ENCODE measurements around the gene CDHR5. TPM values are rescaled to one million over a fixed set of nuclear protein-coding genes. Genes with fewer than 3 reads are reported as not detected.

Gene CDHR5
- total RNA-seq, 2 donors from 2014 or later: 0.13 to 0.27 TPM

DNA sequence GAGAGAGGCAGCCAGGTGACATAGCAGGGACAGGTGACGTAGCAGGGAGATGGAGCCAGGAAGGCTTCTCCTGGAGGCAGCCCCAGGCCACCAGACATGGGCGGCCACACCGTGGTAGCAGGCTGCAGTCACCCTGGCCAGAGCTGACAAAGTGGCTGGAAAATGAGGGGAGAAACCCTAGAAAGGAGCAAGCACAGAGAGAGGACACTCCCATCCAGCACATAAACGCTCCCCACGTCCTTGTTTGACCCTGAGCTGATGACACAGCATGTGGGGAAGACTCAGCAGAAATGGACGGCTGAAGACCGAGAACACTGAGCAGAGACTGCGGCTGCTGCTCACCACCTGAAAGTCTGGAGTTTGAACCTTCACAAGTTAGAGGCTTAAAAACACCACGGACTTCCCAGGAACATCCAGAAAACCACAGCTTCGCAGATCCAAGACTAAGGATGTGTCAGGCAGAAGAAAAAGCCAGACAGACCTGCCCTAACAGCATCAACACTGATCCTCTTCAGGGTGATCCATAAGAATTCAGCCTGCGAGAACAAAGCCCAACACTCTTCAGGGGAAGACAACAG is 41.0 kb upstream of the CDHR5 start:
- Mint-ChIP-seq H3K4me3 (no peak overlapping the region), H3K36me3 (ENCODE audit: low read depth) (peaks cover 33% of the 10 kb centered on the region), H3K9me3 (no peaks in the 10 kb centered on the region), H3K27ac (peak overlapping the region; percentile 64), H3K27me3 (ENCODE audit: insufficient read depth) (no peaks in the 10 kb centered on the region), H3K4me1 (no peaks in the 10 kb centered on the region)
- WGBS, 2 experiments (ENCODE audit: insufficient coverage in 1 of 2, insufficient read length in 1 of 2): 93% methylated on average over 8 to 11 of the region's 11 CpGs
- TF ChIP-seq, protein P1, sequence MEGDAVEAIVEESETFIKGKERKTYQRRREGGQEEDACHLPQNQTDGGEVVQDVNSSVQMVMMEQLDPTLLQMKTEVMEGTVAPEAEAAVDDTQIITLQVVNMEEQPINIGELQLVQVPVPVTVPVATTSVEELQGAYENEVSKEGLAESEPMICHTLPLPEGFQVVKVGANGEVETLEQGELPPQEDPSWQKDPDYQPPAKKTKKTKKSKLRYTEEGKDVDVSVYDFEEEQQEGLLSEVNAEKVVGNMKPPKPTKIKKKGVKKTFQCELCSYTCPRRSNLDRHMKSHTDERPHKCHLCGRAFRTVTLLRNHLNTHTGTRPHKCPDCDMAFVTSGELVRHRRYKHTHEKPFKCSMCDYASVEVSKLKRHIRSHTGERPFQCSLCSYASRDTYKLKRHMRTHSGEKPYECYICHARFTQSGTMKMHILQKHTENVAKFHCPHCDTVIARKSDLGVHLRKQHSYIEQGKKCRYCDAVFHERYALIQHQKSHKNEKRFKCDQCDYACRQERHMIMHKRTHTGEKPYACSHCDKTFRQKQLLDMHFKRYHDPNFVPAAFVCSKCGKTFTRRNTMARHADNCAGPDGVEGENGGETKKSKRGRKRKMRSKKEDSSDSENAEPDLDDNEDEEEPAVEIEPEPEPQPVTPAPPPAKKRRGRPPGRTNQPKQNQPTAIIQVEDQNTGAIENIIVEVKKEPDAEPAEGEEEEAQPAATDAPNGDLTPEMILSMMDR (conservative IDR thresholded peaks at IDR 0.05): no peak
- H3K27me3 ChIP-seq (ENCODE audit: control insufficient read depth, insufficient read depth, low read length, poor library complexity, severe bottlenecking): no peaks in the 10 kb centered on the region
- H3K27ac ChIP-seq (ENCODE audit: low read depth, low read length): no peak overlapping the region
- H3K36me3 ChIP-seq (ENCODE audit: control insufficient read depth, insufficient read depth, low read length): peaks cover 22% of the 10 kb centered on the region
- no peak overlapping the region for H3K9ac ChIP-seq (ENCODE audit: extremely low read depth, low read length, poor library complexity, severe bottlenecking)
- H3K4me3 ChIP-seq (ENCODE audit: low read length): no peak overlapping the region
- DNase-seq: no peak
- no peaks in the 10 kb centered on the region for H3K4me1 ChIP-seq (ENCODE audit: control insufficient read depth, insufficient read depth, low read length)
- no peaks in the 10 kb centered on the region for H3K9me3 ChIP-seq (ENCODE audit: control insufficient read depth, low read length)

DNA sequence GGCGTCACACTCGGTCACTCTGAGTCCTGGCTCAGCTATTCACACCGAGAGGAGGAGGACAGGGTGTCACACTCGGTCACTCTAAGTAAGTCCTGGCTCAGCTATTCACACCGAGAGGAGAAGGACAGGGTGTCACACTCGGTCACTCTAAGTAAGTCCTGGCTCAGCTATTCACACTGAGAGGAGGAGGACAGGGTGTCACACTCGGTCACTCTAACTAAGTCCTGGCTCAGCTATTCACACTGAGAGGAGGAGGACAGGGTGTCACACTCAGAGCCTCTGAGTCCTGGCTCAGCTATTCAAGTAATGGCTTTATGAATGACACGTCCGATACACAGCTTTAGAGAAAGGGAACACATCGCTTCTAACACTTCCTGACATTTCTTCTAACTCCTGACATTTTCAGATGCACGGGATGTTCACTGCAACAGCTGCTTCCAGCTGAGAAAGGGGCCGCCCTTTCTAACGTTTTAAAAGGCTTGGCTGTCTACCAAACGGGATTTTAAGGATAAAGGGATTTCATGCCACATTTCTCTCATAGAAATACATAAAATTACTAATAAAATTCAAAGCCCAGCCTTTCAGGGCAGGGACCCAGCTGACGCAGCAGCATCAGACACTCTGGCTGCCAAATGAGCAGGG is 40.4 kb upstream of the CDHR5 start:
- Mint-ChIP-seq H3K36me3 (ENCODE audit: low read depth) (peaks cover 31% of the 10 kb centered on the region), H3K9me3 (no peaks in the 10 kb centered on the region), H3K4me1 (no peaks in the 10 kb centered on the region), H3K27ac (no peak overlapping the region), H3K4me3 (no peak overlapping the region), H3K27me3 (ENCODE audit: insufficient read depth) (no peaks in the 10 kb centered on the region)
- DNase-seq: no peak
- Histone ChIP-seq H3K27me3 (ENCODE audit: control insufficient read depth, insufficient read depth, low read length, poor library complexity, severe bottlenecking) (no peaks in the 10 kb centered on the region), H3K27ac (ENCODE audit: low read depth, low read length) (no peak overlapping the region), H3K9ac (ENCODE audit: extremely low read depth, low read length, poor library complexity, severe bottlenecking) (no peak overlapping the region), H3K36me3 (ENCODE audit: control insufficient read depth, insufficient read depth, low read length) (peaks cover 26% of the 10 kb centered on the region), H3K4me1 (ENCODE audit: control insufficient read depth, insufficient read depth, low read length) (no peaks in the 10 kb centered on the region), H3K4me3 (ENCODE audit: low read length) (no peak overlapping the region), H3K9me3 (ENCODE audit: control insufficient read depth, low read length) (no peaks in the 10 kb centered on the region)
- TF ChIP-seq, protein P1 (conservative IDR thresholded peaks at IDR 0.05): no peak
- 94 to 96% methylated on average over 8 to 15 of the region's 15 CpGs for WGBS, 2 experiments (ENCODE audit: insufficient coverage in 1 of 2, insufficient read length in 1 of 2)

DNA sequence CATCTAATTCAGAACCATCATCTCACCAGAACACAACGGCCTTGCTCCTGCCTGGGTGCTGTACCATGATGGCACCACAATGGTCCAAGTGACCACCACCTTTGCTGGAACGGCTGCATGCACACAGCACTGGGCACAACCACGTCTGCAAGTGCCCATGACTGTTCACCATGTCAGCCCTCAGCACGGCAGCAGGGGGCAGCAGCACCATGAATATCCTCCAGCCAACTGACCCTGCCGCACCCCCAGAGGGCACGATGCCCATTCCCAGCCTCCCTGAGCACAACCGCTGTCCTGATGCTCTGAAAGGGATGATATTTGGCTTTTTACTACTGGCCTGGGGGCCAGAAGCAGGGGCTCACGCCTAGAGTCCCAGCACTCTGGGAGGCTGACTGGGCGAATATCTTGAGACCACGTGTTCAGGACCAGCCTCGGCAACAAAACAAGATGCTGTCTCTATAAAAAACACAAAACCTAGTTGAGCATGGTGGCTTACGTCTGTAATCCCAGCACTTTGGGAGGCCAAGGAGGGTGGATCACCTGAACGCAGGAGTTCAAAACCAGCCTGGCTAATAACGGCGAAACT is 38.0 kb upstream of the CDHR5 start:
- Mint-ChIP-seq H3K4me3 (no peak overlapping the region), H3K27ac (no peak overlapping the region), H3K9me3 (no peaks in the 10 kb centered on the region), H3K36me3 (ENCODE audit: low read depth) (peaks cover 35% of the 10 kb centered on the region), H3K27me3 (ENCODE audit: insufficient read depth) (no peaks in the 10 kb centered on the region), H3K4me1 (no peaks in the 10 kb centered on the region)
- Histone ChIP-seq H3K27ac (ENCODE audit: low read depth, low read length) (no peak overlapping the region), H3K27me3 (ENCODE audit: control insufficient read depth, insufficient read depth, low read length, poor library complexity, severe bottlenecking) (no peaks in the 10 kb centered on the region), H3K4me3 (ENCODE audit: low read length) (no peak overlapping the region), H3K36me3 (ENCODE audit: control insufficient read depth, insufficient read depth, low read length) (peaks cover 34% of the 10 kb centered on the region), H3K9ac (ENCODE audit: extremely low read depth, low read length, poor library complexity, severe bottlenecking) (no peak overlapping the region), H3K9me3 (ENCODE audit: control insufficient read depth, low read length) (no peaks in the 10 kb centered on the region), H3K4me1 (ENCODE audit: control insufficient read depth, insufficient read depth, low read length) (no peaks in the 10 kb centered on the region)
- peak; percentile 89 for DNase-seq
- 86 to 87% methylated on average over 12 to 15 of the region's 15 CpGs for WGBS, 2 experiments (ENCODE audit: insufficient coverage in 1 of 2, insufficient read length in 1 of 2)
- TF ChIP-seq, protein P1 (conservative IDR thresholded peaks at IDR 0.05): peak; percentile 85

Measured in endodermal cell (in vitro differentiated cells).